ENCODE data around the gene AIFM3.

AIFM3 gene

GRCh38 chr22:20994128-20994901 is 27.3 kb downstream of the AIFM3 start:
- no peaks in the 10 kb centered on the region for H3K4me1 Mint-ChIP-seq
- H3K36me3 Mint-ChIP-seq (ENCODE audit: low read depth): no peaks in the 10 kb centered on the region
- H3K27me3 Mint-ChIP-seq (ENCODE audit: low read depth, poor library complexity): no peaks in the 10 kb centered on the region
- no peak for DNase-seq
- no peak for TF ChIP-seq CTCF (IDR thresholded peaks at IDR 0.05)
- H3K27ac Mint-ChIP-seq: no peak overlapping the region
- no peaks in the 10 kb centered on the region for H3K9me3 Mint-ChIP-seq
- no peak overlapping the region for H3K4me3 Mint-ChIP-seq

- Mint-ChIP-seq H3K9me3 (no peaks in the 10 kb centered on the region), H3K36me3 (ENCODE audit: low read depth) (no peaks in the 10 kb centered on the region), H3K4me1 (no peaks in the 10 kb centered on the region), H3K27ac (no peak overlapping the region), H3K27me3 (ENCODE audit: low read depth, poor library complexity) (no peaks in the 10 kb centered on the region), H3K4me3 (no peak overlapping the region)
- TF ChIP-seq CTCF (IDR thresholded peaks at IDR 0.05): no peak
- no peak for DNase-seq
Observed at GRCh38 chr22:20994902-20995241, 27.8 kb downstream of the AIFM3 start.

- Mint-ChIP-seq H3K27ac (peak overlapping the region; percentile 48), H3K4me1 (peaks cover 5% of the 10 kb centered on the region), H3K27me3 (ENCODE audit: low read depth, poor library complexity) (no peaks in the 10 kb centered on the region), H3K4me3 (no peak overlapping the region), H3K36me3 (ENCODE audit: low read depth) (no peaks in the 10 kb centered on the region), H3K9me3 (no peaks in the 10 kb centered on the region)
- no peak for TF ChIP-seq CTCF (IDR thresholded peaks at IDR 0.05)
- DNase-seq: no peak
Observed at GRCh38 chr22:20995329-20996030, 28.4 kb downstream of the AIFM3 start.

GRCh38 chr22:20996031-20996410 is 29.0 kb downstream of the AIFM3 start:
- no peak for TF ChIP-seq CTCF (IDR thresholded peaks at IDR 0.05)
- H3K36me3 Mint-ChIP-seq (ENCODE audit: low read depth): no peaks in the 10 kb centered on the region
- peaks cover 11% of the 10 kb centered on the region for H3K4me1 Mint-ChIP-seq
- no peaks in the 10 kb centered on the region for H3K9me3 Mint-ChIP-seq
- no peaks in the 10 kb centered on the region for H3K27me3 Mint-ChIP-seq (ENCODE audit: low read depth, poor library complexity)
- DNase-seq: no peak
- H3K4me3 Mint-ChIP-seq: no peak overlapping the region
- no peak overlapping the region for H3K27ac Mint-ChIP-seq

GRCh38 chr22:20996598-20997535 is 29.8 kb downstream of the AIFM3 start:
- no peaks in the 10 kb centered on the region for H3K9me3 Mint-ChIP-seq
- H3K27ac Mint-ChIP-seq: no peak overlapping the region
- H3K4me3 Mint-ChIP-seq: no peak overlapping the region
- peaks cover 18% of the 10 kb centered on the region for H3K4me1 Mint-ChIP-seq
- H3K36me3 Mint-ChIP-seq (ENCODE audit: low read depth): no peaks in the 10 kb centered on the region
- TF ChIP-seq CTCF (IDR thresholded peaks at IDR 0.05): no peak
- no peak for DNase-seq
- peaks cover 5% of the 10 kb centered on the region for H3K27me3 Mint-ChIP-seq (ENCODE audit: low read depth, poor library complexity)
